Colonic mucosa (tissue), 4 donors: ENCODE measurements around the gene CADPS2. TPM values are rescaled to one million over a fixed set of nuclear protein-coding genes. Genes with fewer than 3 reads are reported as not detected.

Source experiments
- DNase-seq: peaks from one replicate; pipeline ENCODE4 v3.0.0-alpha.2; 2020
- H3K27ac ChIP-seq: fragments of 200-600 bp; one replicate; pipeline ENCODE4 v1.8.0; 2021
- H3K27me3 ChIP-seq: fragments of 200-600 bp; one replicate; pipeline ENCODE4 v1.8.0; 2021
- H3K36me3 ChIP-seq: fragments of 200-600 bp; one replicate; pipeline ENCODE4 v1.8.0; 2021
- H3K4me1 ChIP-seq: fragments of 200-600 bp; one replicate; pipeline ENCODE4 v1.8.0; 2021; ENCODE audit warnings: mild to moderate bottlenecking
- H3K4me3 ChIP-seq: fragments of 200-600 bp; one replicate; pipeline ENCODE4 v1.8.0; 2021
- H3K9ac ChIP-seq, 2 donors: one replicate each; pipeline ENCODE4 v1.7.0; 2013; ENCODE audit warnings: control low read depth in 2 of 2, low read depth in 2 of 2, low read length in 2 of 2
- H3K9me3 ChIP-seq: fragments of 200-600 bp; one replicate; pipeline ENCODE4 v1.8.0; 2021
- intact Hi-C: fragments of 100-400 bp; cut with DNase I; formaldehyde crosslinking; loops from one replicate; pipeline ENCODE4 v1.14.1; 2022
- total RNA-seq, 2 donors: library from RNA; stranded (reverse); fragmentation: NEBNext Ultra II Directional in 1 of 2; extraction: Animal tissue kit (Norgen Biotek cat#: 25700) in 1 of 2; gene quantifications; one replicate each; pipeline ENCODE4 v1.2.1, GENCODE V29; 2021
- TF ChIP-seq, protein P1 (sequence below): fragments of 200-600 bp; IDR thresholded peaks from one replicate; pipeline ENCODE4 v1.8.0; 2022; ENCODE audit warnings: antibody characterized with exemption, mild to moderate bottlenecking
- donor health status: healthy.
- donor health status: DM: no; HTN: no; CAD: no.
- donor health status: DM: no; HTN: no; CAD: no.

The CADPS2 gene
- total RNA-seq, 2 donors from 2014 or later, result 13.6 to 15.2 TPM

DNA sequence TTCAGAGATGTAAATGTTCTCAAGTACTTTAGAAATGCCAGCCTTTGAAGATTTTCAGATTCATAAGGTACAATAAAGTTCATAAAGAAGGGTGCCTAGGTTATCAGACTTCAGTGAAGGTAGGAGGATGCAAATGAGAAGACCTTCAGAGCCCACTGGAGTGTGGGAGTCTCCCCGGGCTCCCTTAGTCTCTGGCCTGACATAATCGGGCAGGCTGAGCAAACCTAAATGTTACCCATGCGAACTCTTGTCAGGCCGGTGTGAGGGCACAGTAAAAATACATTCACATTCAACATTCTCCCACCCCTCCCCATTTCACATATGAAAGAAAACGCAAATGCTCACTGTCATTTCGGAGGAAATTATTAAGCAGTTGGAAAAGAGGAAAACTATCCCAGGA is 479.1 kb downstream of the CADPS2 start:
- no peak overlapping the region for H3K27ac ChIP-seq
- intact Hi-C loops, result no loop called here
- no peak overlapping the region for H3K4me3 ChIP-seq
- H3K9me3 ChIP-seq, result no peaks in the 10 kb centered on the region
- TF ChIP-seq, protein P1, sequence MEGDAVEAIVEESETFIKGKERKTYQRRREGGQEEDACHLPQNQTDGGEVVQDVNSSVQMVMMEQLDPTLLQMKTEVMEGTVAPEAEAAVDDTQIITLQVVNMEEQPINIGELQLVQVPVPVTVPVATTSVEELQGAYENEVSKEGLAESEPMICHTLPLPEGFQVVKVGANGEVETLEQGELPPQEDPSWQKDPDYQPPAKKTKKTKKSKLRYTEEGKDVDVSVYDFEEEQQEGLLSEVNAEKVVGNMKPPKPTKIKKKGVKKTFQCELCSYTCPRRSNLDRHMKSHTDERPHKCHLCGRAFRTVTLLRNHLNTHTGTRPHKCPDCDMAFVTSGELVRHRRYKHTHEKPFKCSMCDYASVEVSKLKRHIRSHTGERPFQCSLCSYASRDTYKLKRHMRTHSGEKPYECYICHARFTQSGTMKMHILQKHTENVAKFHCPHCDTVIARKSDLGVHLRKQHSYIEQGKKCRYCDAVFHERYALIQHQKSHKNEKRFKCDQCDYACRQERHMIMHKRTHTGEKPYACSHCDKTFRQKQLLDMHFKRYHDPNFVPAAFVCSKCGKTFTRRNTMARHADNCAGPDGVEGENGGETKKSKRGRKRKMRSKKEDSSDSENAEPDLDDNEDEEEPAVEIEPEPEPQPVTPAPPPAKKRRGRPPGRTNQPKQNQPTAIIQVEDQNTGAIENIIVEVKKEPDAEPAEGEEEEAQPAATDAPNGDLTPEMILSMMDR, result no peak
- no peak overlapping the region for H3K9ac ChIP-seq
- no peaks in the 10 kb centered on the region for H3K4me1 ChIP-seq
- H3K27me3 ChIP-seq, result no peaks in the 10 kb centered on the region
- DNase-seq, result no peak
- no peaks in the 10 kb centered on the region for H3K36me3 ChIP-seq

DNA sequence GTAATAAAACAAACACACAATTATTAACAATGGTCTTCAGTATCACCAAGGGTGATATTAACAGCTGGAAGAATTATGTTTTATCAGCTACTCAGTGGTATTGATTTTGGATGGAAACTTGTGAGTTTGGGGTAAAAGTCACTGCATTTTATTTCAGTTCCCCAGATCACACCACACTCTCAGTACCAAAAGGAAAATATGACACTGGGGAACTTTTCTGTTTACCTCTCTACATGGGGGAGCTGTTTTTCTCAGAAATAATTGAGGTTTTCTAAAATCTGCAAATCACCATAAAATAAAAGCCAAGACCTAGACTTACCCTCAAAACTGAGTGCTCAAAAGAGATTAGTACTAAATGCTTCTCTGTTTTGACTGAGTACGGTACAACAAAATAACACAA is 483.1 kb downstream of the CADPS2 start:
- TF ChIP-seq, protein P1, result no peak
- no peak overlapping the region for H3K9ac ChIP-seq
- no peak overlapping the region for H3K4me3 ChIP-seq
- H3K4me1 ChIP-seq, result no peaks in the 10 kb centered on the region
- H3K27ac ChIP-seq, result no peak overlapping the region
- H3K9me3 ChIP-seq, result no peaks in the 10 kb centered on the region
- no peak for DNase-seq
- H3K27me3 ChIP-seq, result no peaks in the 10 kb centered on the region
- H3K36me3 ChIP-seq, result no peaks in the 10 kb centered on the region
- intact Hi-C loops, result no loop called here

DNA sequence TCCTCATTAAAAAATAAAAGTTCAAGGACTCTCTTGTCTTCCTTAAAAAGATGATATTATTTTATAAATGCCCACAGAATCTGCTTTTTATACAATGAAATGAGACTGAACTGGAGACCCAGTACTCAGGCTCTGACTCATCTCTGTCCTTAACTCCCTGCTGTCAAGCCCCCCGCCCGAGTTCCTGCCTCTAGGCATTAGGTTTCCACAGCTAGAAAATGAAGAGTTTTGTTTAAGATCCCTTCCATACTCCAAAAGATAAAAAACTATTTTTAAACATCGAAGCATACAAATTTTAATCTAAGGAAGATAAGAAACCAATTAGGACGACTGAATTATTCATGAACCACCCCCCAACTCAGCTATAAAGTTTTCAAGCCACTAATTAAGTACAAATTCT is 484.0 kb downstream of the CADPS2 start:
- Histone ChIP-seq H3K27ac (no peak overlapping the region), H3K9ac (no peak overlapping the region), H3K4me3 (no peak overlapping the region), H3K9me3 (no peaks in the 10 kb centered on the region), H3K4me1 (no peaks in the 10 kb centered on the region), H3K36me3 (no peaks in the 10 kb centered on the region), H3K27me3 (no peaks in the 10 kb centered on the region)
- intact Hi-C loops, result no loop called here
- TF ChIP-seq, protein P1, result no peak
- no peak for DNase-seq

DNA sequence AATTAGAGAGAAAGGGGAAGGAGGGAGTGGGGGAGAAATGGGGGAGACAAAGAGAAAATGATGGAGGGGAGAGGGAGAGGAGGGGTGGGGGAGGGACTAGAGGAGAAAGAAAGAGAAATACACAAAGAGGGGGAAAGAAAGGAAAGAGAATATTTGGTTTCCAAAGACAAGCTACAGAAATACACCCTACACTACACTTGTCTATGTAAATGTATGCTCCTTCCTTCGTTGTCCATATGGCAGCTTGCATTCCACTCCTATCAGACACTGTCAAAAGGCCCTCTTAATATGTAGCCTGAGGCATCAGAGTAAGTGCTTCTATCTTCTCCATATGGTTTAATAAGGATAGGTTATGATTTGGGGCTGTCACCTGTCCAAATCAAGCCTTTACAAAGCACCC is 488.9 kb downstream of the CADPS2 start:
- no peaks in the 10 kb centered on the region for H3K27me3 ChIP-seq
- H3K9me3 ChIP-seq, result no peaks in the 10 kb centered on the region
- H3K9ac ChIP-seq, result no peak overlapping the region
- no peak overlapping the region for H3K27ac ChIP-seq
- TF ChIP-seq, protein P1, result no peak
- no peak overlapping the region for H3K4me3 ChIP-seq
- no peaks in the 10 kb centered on the region for H3K36me3 ChIP-seq
- no peak for DNase-seq
- no peaks in the 10 kb centered on the region for H3K4me1 ChIP-seq
- intact Hi-C loops, result no loop called here

DNA sequence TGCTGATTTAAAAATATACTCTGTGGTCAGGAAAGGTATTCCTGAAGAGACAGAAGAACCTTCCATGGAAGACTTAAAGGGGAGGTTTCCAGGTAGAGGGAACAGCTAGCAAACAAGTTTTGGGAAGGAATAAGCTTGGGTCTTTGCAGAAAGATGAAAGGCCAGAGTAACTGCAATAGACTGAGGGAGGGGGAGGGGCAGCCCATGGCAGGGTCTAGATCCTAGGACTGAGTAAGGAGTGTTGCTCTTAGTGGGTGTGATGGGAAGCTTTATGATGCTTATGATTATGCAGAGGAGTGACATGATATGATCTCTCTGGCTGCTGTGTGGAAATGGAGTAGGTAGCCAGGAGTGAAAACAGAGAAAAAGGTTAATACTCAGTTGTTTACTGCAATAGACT is 491.7 kb downstream of the CADPS2 start:
- intact Hi-C loops, result no loop called here
- Histone ChIP-seq H3K27me3 (no peaks in the 10 kb centered on the region), H3K27ac (no peak overlapping the region), H3K9me3 (no peaks in the 10 kb centered on the region), H3K4me3 (no peak overlapping the region), H3K4me1 (no peaks in the 10 kb centered on the region), H3K9ac (no peak overlapping the region), H3K36me3 (no peaks in the 10 kb centered on the region)
- TF ChIP-seq, protein P1, result no peak
- DNase-seq, result no peak

DNA sequence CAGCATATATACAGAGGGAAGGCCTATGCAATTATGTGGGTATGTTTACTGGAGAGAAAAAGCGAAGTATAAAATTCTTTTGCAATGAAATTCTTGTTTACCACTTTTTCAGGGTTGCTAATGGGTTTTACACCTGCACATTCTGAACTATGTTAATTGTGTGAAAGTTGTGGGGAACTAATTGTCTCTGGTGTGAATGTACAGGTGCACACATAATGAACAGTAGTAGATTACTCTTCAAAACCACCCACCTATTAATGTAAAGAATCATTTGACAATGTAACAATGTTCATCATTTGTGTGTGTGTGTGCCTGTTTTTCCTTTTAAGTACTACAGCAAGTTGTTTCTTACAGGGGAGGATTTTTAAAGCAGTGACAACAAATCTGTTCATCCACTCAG is 501.7 kb downstream of the CADPS2 start:
- Histone ChIP-seq H3K36me3 (no peaks in the 10 kb centered on the region), H3K4me3 (no peak overlapping the region), H3K9ac (no peak overlapping the region), H3K27me3 (no peaks in the 10 kb centered on the region), H3K9me3 (no peaks in the 10 kb centered on the region), H3K4me1 (no peaks in the 10 kb centered on the region), H3K27ac (no peak overlapping the region)
- TF ChIP-seq, protein P1, result no peak
- intact Hi-C loops, result no loop called here
- no peak for DNase-seq
